Neural progenitor cell (in vitro differentiated cells): ENCODE data around the gene FOXL3.

Experiments used
- CTCF ChIP-seq: fragments of 200-600 bp; sonication (generic); IDR thresholded peaks from 2 replicates; pipeline ENCODE4 v1.5.1; 2017; ENCODE audit warnings: antibody characterized with exemption, mild to moderate bottlenecking
- EZH2 ChIP-seq: fragments of 200-600 bp; sonication (generic); IDR thresholded peaks from 2 replicates; pipeline ENCODE4 v1.6.1; 2017; ENCODE audit warnings: antibody characterized with exemption, mild to moderate bottlenecking, moderate library complexity

GRCh38 chr7:327991-328702, 38.2 kb downstream of the FOXL3 start:
- TF ChIP-seq EZH2: no peak
- no peak for TF ChIP-seq CTCF
